T-helper 22 cell (primary cell): ENCODE results near the gene RFPL4A.

Source experiments
- DNase-seq: peaks from one replicate; pipeline ENCODE4 v3.0.0-alpha.2; 2020; ENCODE audit warnings: low read depth

RFPL4A gene

DNA sequence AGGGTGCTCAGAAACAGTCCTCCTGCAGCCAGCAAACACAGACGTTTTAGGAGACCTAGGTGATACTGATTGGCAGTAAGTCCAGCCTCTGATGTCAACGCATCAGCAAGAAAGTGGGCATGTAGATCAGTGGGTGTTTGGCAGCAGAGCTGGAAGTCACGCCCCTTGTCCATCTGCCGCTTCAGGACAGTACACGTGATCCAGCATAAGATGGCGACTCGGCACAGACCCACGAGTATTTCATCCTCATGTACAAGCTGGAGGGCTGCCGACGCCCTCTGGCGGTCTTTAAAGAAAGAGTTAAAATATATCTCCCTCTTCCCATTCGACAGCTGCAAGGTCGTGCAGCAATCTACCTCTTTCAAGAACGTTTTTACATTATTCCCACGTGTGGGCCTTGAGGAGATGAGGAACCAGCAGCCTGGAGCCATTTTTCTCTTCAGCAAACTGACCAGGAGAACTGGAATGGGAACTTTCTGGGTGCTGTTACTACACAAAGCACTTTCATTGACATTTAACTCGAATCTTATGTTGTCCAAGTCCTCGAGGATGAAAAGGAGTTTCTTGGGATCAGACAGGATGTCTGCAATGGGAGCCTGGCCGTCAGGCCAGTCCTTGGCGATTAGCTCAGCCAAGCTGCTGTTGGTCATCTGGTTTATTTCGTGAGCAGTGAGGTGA, 50.6 kb downstream of the RFPL4A start:
- no peak for DNase-seq

DNA sequence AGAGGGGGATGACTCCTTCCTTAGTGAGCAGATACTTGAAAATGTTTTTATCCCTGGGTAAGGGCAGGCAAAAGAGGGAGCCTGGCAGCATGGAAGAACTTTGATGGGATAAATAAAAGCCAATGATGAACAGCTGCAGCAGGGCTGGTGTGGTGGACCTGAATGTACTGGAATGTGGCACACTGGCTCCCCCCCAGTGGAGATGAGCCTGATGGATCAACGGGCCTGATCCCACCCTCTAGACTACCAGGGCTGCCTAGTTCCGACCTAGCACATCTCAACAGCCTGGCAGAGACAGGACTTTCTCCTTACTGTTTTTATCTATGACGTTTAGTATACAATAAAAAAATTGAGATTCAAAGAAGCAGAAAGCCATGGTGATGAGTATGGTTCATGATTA, 52.4 kb downstream of the RFPL4A start:
- DNase-seq = no peak

DNA sequence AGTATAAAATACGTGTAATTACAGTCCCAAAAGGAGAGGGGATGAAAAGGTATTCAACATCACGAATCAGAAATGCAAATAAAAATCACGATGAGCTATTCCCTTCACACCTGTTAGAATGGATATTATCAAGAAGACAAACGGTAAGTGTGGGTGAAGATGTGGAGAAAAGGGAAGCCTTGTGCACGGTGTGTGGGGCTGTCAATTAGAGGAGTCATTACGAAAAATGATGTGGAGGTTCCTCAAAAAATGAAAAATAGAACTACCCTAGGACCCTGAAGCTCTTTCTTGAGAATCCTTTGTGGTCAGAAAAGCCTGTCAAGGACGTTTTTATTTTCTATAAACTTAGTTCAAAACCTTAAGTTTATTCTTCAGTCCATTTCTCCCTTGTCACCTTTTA, 53.6 kb downstream of the RFPL4A start:
- DNase-seq = no peak
